ENCODE results near the gene SEC61B.

SEC61B gene

GRCh38 chr9:99180662-99181061, 41.4 kb upstream of the SEC61B start:
- no peak for TF ChIP-seq CTCF (IDR thresholded peaks at IDR 0.05; ENCODE audit: extremely low read depth, missing control alignments)
- DNase-seq (ENCODE audit: low spot score), result no peak

- no peak for TF ChIP-seq CTCF (IDR thresholded peaks at IDR 0.05; ENCODE audit: extremely low read depth, missing control alignments)
- DNase-seq (ENCODE audit: low spot score), result no peak
These were observed 40.9 kb upstream of the SEC61B start for GRCh38 chr9:99181206-99181605.

- DNase-seq (ENCODE audit: low spot score), result peak; percentile 62
- TF ChIP-seq CTCF (IDR thresholded peaks at IDR 0.05; ENCODE audit: extremely low read depth, missing control alignments), result no peak
These were observed 40.5 kb upstream of the SEC61B start for GRCh38 chr9:99181621-99182020.

- TF ChIP-seq CTCF (IDR thresholded peaks at IDR 0.05; ENCODE audit: extremely low read depth, missing control alignments), result no peak
- no peak for DNase-seq (ENCODE audit: low spot score)
These were observed 39.7 kb upstream of the SEC61B start for GRCh38 chr9:99182356-99182755.

DNA sequence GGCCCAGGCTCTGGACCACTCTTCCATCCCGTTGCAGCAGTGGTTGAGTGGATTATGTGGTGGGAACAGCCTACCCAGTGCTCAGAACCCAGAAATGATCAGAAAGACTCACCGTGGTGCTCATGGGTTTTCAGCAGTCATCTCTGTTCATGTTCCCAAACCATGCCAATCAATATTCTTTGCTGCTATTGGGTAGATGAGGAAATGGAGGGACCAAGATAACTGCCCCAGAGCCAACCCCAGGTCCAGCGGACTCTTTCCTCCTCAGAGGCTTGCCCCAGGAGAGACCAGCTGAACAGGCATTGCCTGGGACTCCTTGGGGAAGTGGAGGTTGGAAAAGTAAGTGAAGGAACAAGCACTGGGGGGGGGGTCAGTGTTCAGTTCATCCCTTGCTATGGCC, 38.5 kb upstream of the SEC61B start:
- TF ChIP-seq CTCF (IDR thresholded peaks at IDR 0.05; ENCODE audit: extremely low read depth, missing control alignments), result no peak
- DNase-seq (ENCODE audit: low spot score), result no peak

DNA sequence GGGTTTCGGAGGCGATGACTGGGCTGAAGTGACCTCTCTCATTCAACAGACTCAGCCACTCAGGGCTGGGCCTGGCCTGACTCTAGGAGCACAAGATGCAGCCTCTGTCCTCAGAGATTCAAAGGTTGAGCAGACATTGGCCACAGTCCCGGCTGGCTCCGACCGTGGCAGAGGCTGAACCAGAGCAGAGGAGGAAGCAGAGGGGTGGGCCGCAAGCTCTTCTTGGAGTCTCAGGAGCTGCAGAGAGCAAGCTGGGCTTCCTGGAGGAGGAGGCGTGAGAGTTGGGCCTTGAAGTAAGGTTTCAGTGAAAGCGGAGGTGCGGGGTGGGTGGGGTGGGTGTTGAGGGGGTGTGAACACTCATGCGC, 38.0 kb upstream of the SEC61B start:
- no peak for TF ChIP-seq CTCF (IDR thresholded peaks at IDR 0.05; ENCODE audit: extremely low read depth, missing control alignments)
- no peak for DNase-seq (ENCODE audit: low spot score)

- TF ChIP-seq CTCF (IDR thresholded peaks at IDR 0.05; ENCODE audit: extremely low read depth, missing control alignments), result peak; percentile 83
- peak; percentile 68 for DNase-seq (ENCODE audit: low spot score)
These were observed 37.4 kb upstream of the SEC61B start for GRCh38 chr9:99184475-99185347.

Measured in GM20000 (cell line).